ENCODE results near the gene THRAP3. TPM values are rescaled to one million over a fixed set of nuclear protein-coding genes. Genes with fewer than 3 reads are reported as not detected.
A peak's percentile ranks its signal among the peaks of the same experiment; 100 is the strongest.

THRAP3 gene
- total RNA-seq (10 to 100 TPM; 26.4 to 97.9 (median 61.3) TPM), polyA plus RNA-seq (10 to 100 TPM; 22.2 to 28.0 (median 26.9) TPM)
- long read RNA-seq, donor 1, full-length matches to known transcripts: 1 of 17 reads
- long read RNA-seq, donor 1, partial matches to known transcripts: 11 of 17 reads
- long read RNA-seq, donor 1, other reads (novel, unspliced or antisense): 5 of 17 reads
- long read RNA-seq, donor 2, partial matches to known transcripts: 37 of 37 reads
- long read RNA-seq, donor 2, other reads (novel, unspliced or antisense): 0 of 37 reads
- long read RNA-seq, donor 3, partial matches to known transcripts: 0 of 1 reads
- long read RNA-seq, donor 3, other reads (novel, unspliced or antisense): 0 of 1 reads
- long read RNA-seq, donor 4, partial matches to known transcripts: 14 of 14 reads
- long read RNA-seq, donor 4, other reads (novel, unspliced or antisense): 0 of 14 reads
- long read RNA-seq, donor 5, partial matches to known transcripts: 44 of 45 reads
- long read RNA-seq, donor 5, other reads (novel, unspliced or antisense): 0 of 45 reads
- long read RNA-seq, donor 6: 0 reads
- long read RNA-seq, donor 7, partial matches to known transcripts: 38 of 38 reads
- long read RNA-seq, donor 7, other reads (novel, unspliced or antisense): 0 of 38 reads
- long read RNA-seq, donor 8, partial matches to known transcripts: 22 of 51 reads
- long read RNA-seq, donor 8, other reads (novel, unspliced or antisense): 28 of 51 reads
- long read RNA-seq, donor 9, partial matches to known transcripts: 39 of 39 reads
- long read RNA-seq, donor 9, other reads (novel, unspliced or antisense): 0 of 39 reads
- long read RNA-seq, donor 10, partial matches to known transcripts: 61 of 61 reads
- long read RNA-seq, donor 10, other reads (novel, unspliced or antisense): 0 of 61 reads

DNA sequence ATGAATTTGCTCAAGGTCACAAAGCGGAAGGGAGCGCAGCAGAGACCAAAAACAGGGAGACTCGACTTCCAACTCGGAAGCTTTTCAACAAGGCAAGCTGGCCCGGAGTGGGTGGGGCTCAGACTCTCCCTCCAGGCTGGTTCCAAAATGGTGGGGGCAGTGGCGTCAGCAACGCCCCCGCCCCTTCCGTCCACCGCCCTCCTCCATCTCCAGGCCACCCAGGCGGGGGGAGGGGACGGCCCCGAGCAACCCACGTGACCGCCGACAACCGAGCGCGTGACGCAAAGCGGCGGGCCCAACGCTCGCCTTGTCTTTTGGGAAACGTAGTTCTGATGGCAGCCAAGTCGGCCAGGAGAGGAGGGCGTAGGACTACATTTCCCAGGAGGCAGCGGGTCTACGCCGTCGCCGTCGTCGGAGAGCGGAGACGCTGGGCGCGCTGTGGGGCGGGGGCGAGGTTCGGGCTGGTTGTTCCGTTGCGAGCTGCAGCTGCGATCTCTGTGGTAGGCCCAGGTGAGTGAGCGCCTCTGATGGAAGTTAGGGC, at the start of gene THRAP3:
Gene THRAP3 (plus strand): TSS at position 448 of the 541 bp plus-strand sequence. CDS start 58,121 bp downstream, outside the sequence.
- Histone ChIP-seq H3K27me3 (no peaks in the 10 kb centered on the region), H3K4me3 (peak within 1 kb of the TSS; percentile 74 to 91 (median 76)), H3K36me3 (peaks cover 2 to 24% (median 22%) of the 10 kb centered on the region in 4 donors), H3K9me3 (no peaks in the 10 kb centered on the region), H3K4me1 (peaks cover 16 to 54% (median 38%) of the 10 kb centered on the region in 4 donors), H3K27ac (peak within 1 kb of the TSS; percentile 94 to 98 (median 96))
- intact Hi-C loops (cut with DNase I; ENCODE audit: low total_unique reads): loop anchor here (10.0 kb wide), 1 partner anchor 61 kb away; no protein-coding TSS in a partner anchor
- WGBS, 5 donors: 0 to 1% (median 0%) methylated on average over 23 to 45 of the region's 45 CpGs
- TF ChIP-seq POLR2A (IDR thresholded peaks at IDR 0.05) (peak in 2 of 4 donors; percentile 86 to 94), POLR2AphosphoS5 (IDR thresholded peaks at IDR 0.05) (peak; percentile 93 to 97 (median 96)), EP300 (IDR thresholded peaks at IDR 0.05) (peak; percentile 73)
- TF ChIP-seq, protein P1, sequence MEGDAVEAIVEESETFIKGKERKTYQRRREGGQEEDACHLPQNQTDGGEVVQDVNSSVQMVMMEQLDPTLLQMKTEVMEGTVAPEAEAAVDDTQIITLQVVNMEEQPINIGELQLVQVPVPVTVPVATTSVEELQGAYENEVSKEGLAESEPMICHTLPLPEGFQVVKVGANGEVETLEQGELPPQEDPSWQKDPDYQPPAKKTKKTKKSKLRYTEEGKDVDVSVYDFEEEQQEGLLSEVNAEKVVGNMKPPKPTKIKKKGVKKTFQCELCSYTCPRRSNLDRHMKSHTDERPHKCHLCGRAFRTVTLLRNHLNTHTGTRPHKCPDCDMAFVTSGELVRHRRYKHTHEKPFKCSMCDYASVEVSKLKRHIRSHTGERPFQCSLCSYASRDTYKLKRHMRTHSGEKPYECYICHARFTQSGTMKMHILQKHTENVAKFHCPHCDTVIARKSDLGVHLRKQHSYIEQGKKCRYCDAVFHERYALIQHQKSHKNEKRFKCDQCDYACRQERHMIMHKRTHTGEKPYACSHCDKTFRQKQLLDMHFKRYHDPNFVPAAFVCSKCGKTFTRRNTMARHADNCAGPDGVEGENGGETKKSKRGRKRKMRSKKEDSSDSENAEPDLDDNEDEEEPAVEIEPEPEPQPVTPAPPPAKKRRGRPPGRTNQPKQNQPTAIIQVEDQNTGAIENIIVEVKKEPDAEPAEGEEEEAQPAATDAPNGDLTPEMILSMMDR (IDR thresholded peaks at IDR 0.05): no peak
- DNase-seq: peak; percentile 100

DNA sequence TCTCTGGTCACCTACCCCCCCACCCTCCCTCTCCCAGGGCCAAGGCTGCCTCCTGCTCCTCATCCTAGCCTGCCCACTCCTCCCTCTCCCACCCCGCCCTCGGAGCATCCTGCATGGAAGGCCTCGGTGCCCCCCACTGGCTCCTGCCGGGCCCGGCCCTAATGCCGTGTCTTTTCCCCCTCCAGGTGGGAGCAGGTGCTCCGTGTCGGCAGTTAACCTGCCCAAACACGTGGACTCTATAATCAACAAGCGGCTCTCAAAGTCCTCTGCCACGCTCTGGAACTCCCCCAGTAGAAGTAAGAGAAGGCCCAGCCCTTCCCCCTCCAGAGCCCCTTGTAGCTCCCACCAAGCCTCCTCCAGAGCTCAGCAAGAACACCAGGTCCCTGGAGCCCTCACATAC, 49.5 kb upstream of the THRAP3 start:
- 58 to 91% (median 77%) methylated on average over 3 to 11 of the region's 11 CpGs for WGBS, 5 donors
- TF ChIP-seq, protein P1 (IDR thresholded peaks at IDR 0.05): no peak
- TF ChIP-seq POLR2A (IDR thresholded peaks at IDR 0.05) (no peak), POLR2AphosphoS5 (IDR thresholded peaks at IDR 0.05) (no peak), EP300 (IDR thresholded peaks at IDR 0.05) (no peak)
- peaks cover 22 to 60% (median 47%) of the 10 kb centered on the region in 4 donors for H3K4me1 ChIP-seq
- H3K27me3 ChIP-seq: no peaks in the 10 kb centered on the region
- H3K36me3 ChIP-seq: peaks cover 84 to 100% (median 95%) of the 10 kb centered on the region in 4 donors
- intact Hi-C loops (cut with DNase I; ENCODE audit: low total_unique reads): no loop called here
- no peak overlapping the region for H3K4me3 ChIP-seq
- no peaks in the 10 kb centered on the region for H3K9me3 ChIP-seq
- no peak for DNase-seq
- H3K27ac ChIP-seq: peak overlapping the region in 4 of 5 donors; percentile 3 to 82 (median 24)

GRCh38 chr1:36175137-36176095, 48.8 kb upstream of the THRAP3 start:
- TF ChIP-seq, protein P1 (IDR thresholded peaks at IDR 0.05): no peak
- TF ChIP-seq EP300 (IDR thresholded peaks at IDR 0.05) (no peak), POLR2AphosphoS5 (IDR thresholded peaks at IDR 0.05) (no peak), POLR2A (IDR thresholded peaks at IDR 0.05) (no peak)
- Histone ChIP-seq H3K27me3 (no peaks in the 10 kb centered on the region), H3K4me1 (peaks cover 22 to 56% (median 45%) of the 10 kb centered on the region in 4 donors), H3K4me3 (no peak overlapping the region), H3K36me3 (peaks cover 91 to 100% (median 99%) of the 10 kb centered on the region in 4 donors), H3K9me3 (no peaks in the 10 kb centered on the region), H3K27ac (peak overlapping the region in 4 of 5 donors; percentile 25 to 82 (median 37))
- 70 to 84% (median 78%) methylated on average over 10 to 11 of the region's 11 CpGs for WGBS, 5 donors
- peak; percentile 35 to 83 for DNase-seq
- intact Hi-C loops (cut with DNase I; ENCODE audit: low total_unique reads): no loop called here
